GM18868 (cell line): ENCODE data around the gene PLK4.
"Not testable (repeated sequence)": the region's sequence is repeated elsewhere in the genome, so short reads cannot be mapped to it uniquely, and the experiment has no call there.

Experiments
- ATAC-seq: cut with Tn5 transposase; IDR thresholded peaks from one replicate; pipeline ENCODE4 v1.9.1; 2021; ENCODE audit warnings: mild to moderate bottlenecking, moderate library complexity; ENCODE audit not compliant: unreplicated experiment

The PLK4 gene

DNA sequence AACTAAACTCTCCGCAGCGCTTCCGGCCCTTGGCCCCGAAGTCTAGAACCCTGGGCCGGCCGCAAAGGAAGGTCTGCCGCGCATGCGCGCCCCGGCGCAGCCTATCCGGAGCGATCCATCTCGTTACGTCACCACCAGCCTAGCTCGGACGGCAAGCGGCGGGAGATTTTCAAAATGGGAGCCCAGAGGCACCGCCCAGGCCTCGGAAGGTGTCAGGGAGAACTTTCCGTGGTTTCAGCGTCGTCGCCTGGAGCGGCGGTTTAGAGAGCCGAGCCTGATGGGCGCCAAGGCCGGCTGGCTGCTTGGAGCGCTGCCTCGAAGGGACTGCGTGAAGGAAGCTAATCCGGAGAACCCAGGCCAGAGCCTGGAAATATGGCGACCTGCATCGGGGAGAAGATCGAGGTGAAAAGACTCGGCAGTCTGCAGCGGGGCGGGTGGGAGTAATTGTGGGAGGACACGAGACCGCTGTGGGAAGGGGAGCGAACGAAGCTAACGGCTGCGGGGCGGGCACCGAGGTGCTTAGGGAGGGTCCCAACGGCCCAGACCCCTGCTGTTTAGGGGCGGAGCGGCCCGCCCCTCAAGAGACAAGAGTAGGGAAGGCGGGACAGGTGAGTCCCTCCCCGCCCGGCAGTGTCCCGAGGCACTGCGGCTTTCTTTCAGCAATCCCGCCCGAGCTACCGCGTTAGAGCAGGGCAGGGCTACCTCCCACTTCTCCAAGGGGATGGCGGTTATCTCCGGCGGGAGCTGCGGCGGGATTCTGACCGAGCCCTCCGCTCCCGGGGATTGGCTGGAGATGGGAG is at the start of gene PLK4:
Gene PLK4, plus strand, starts transcription at position 131 of the 800 bp plus-strand sequence. Its CDS starts 242 bp downstream, at position 373.
- ATAC-seq: peak; percentile 90

DNA sequence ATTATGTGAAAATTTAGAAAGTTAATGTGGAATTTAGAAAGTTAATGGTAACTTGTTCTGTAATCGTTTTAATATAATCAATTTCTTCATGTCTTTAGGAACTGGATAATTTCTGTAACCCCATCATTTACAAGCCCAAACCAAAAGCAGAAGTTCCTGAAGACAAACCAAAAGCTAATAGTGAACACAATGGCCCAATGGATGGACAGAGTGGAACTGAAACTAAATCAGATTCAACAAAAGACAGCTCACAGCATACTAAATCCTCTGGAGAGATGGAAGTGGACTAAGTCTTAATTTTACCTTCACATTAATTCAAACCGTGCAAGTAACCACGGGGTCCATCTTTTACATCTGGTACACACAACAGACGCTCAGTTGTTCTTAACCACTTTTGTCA is 48.1 kb upstream of the PLK4 start:
- peak; percentile 76 for ATAC-seq

DNA sequence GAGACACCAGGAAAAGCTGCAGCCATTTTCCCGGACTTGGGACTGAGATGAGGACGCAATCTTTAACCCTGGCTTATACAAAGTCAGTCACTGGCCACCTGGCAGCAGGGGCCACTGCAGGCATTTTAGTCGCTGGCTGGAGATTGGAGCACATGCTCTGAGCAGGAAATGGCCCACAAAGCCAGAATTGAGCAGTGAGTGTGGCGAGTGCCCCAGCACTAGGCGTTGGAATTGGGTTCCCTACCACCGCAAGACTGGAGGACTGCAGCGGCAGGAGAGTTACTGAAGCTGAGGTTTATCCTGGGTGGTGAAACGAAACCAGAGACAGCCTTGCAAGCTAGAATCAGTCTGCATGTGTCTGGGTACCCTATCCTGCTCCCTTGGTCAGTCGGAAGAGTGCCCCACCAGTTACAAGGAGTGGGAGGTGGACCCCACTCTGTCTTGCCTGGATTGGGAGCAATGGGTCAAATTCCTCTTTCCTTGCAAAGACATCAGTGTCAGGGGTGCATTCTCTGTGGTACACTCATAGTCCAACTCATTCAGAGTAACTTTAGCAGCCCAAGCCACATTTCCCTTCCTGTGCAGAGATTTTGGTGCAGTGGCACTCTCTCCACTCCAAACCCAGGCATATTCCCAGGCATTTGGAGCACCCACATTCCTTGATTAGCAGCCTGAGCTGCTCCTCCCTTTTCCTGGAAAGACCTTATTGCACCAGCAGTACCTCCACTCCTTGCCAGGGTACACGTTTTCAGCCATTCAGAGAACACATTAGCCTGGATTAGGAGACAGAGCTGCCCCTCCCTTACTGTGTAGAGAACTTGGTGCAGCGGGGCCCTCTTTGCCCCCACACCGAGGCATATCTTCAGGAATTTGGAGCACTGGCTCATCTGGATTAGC is 36.7 kb upstream of the PLK4 start:
- ATAC-seq: no peak

DNA sequence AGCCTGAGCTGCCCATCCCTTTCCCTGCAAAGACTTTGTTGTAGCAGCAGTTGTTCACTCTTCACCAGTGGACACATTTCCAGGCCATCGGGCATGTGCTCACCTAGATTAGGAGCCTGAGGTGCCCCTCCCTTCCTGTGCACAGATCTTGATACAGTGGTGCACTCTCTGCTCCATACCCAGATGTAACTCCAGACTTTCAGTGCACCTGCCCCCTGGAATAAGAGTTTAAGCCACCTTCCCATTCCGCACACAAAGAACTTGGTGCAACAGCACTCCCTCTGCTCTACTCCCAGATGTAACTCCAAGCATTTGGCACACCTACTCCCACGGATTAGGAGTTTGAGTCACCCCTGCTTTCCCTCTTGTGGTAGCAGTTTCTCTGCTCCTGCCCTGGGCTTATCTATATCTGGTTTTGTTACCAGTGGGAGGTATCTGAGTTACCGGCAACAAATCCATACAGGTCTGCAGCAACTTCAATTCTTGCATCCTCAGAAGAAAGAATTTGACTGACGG is 36.0 kb upstream of the PLK4 start:
- ATAC-seq: no peak

DNA sequence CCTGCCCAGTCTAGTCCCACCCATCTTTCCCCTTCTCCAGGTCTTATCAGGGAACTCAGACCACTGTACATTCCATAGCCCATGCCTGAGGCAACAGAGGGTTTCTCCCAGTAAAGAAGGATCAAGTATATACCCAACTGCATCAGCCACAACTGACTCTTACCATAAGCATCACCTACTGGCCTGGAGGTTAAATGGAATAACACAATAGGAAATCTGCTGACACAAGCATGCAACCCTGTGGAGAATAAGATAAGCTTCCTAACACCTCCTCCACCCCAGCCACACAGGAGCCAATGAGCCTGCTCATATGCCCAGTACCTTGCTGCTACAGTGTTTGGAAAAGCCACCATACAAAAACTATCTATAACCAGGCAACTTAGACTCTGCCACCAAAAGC is 34.6 kb upstream of the PLK4 start:
- ATAC-seq: no peak

DNA sequence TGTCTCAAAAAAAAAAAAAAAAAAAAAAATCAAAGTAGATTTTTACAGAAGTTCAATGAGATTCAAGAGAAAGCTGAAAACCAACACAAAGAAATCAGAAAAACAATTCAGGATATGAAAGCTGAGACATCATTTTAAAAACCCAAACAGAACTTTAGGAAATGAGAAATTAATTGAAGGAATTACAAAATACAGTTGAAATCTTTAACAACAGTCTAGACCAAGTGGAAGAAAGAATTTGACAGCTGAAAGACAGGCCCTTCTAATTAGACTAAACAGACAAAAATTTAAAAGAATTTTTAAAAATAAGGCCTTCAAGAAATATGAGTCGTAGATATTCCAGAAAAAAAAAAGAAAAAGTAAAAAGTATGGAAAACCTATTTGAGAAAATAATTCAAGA is 33.9 kb upstream of the PLK4 start:
- ATAC-seq: no peak

DNA sequence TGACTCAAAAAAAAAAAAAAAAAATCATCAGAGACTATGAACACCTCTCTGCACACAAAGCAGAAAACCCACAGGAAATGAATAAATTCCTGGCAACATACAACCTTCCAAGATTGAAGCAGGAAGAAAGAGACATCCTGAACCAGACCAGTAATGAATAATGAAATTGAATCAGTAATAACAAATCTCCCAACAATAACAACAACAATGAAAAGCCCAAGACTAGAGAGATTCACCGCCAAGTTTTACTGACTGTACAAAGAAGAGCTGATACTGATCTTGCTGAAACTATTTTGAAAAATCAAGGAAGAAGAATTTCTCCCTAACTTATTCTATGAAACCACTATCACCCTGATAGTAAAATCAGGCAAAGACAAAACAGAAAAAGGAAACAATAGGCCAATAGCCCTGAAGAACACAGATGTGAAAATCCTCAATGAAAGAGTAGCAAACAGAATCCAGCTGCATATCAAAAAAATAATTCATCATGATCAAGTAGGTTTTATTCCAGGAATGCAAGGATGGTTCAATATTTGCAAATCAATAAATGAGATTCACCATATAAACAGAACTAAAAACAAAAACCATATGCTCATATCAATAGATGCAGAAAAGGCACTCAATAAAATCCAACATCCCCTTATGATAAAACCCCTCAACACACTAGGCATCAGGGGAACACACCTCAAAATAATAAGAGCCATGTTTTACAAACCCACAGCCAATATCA is 31.0 kb upstream of the PLK4 start:
- no peak for ATAC-seq

DNA sequence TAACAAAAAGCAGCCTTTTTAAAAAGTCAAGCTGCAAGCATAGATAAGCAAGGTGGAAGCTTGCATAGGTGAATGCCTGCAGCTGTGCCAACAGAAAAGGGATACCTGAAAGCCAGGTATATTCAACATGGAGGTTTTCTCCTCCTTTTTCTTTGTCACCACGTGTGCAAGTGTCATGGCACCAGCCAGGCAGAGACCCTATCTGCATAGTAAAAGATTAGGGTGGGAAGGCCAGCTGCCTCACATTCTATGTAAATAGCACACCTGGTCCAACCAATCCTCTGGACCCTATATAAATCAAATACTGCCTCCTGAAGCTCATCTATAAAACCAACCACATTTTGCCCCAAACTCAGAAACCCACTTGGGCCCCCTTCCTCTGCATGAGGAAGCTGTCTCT is 28.0 kb upstream of the PLK4 start:
- no peak for ATAC-seq

DNA sequence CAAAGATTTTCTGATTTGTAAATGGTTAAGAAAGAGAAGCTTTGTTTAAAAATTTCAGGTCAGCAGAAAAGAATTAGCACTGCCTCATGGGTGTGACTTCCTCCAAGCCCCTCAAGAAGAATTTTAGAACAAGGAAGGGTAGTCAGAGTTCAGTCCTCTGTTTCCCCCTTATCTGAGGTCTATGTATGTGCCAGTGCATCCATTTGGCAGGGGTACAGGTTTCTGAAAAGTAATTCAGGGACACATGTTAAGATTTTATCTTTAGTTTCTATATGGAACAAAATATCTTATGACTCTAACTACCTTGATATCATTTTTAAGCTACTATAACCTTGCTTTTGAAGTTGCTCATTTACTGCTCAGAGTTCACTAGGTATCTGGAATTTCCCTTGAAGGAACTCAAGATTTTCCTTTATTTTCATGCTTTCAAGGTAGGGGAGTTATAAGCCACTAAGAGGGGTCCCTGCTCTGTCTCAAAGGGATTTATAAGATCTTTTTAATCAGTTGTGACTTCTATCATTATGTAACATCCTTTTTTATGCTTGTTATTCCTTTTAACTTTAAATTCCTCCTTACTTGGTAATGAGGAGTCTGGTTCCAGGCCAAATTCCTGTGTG is 24.4 kb upstream of the PLK4 start:
- ATAC-seq: peak; percentile 26

DNA sequence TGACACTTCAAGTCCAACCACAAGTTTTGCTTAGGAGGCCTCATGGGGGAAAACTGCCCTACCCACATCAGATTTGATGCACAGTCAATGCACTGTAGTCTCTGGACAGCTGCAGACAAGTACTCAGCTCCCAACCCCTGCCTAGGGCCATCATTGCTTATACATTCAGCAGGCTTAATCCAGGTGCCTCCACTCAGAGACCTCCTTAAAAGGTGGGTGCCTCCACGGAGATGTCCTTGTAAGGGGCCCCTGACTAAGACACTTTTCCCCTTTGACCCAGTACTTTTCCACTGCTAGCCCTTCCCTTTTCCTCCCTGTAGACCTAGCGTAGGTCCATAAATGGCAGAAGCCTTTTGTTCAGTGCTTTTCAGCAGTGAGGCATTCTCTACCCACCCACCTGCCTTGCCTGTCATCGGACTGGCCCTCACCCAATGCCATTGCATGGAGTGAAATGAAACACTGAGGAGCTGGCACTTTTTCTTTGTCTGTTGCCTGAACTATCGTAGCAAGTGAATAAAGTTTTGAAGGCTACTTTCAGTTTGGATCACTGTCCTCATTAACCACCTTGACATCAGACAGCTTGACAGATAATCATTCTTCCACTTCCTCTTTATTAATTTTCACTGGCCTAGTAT is 23.8 kb upstream of the PLK4 start:
- peak; percentile 88 for ATAC-seq

DNA sequence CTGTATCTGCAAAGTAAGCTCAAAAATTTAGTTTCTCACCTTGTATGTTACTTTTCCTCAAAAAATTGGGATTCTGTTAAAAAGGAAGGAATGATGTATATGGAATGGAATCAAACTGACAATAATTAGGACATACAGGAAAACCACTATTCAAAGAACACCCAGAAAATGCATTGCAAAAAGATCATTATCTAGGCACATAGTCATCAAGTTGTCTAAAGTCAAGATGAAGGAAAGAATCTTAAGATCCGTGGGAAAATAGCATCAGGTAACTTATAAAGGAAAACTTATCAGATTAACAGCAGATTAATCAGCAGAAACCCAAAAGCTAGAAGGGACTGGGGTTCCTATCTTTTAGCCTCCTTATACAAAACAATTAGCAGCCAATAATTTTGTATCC is 23.1 kb upstream of the PLK4 start:
- no peak for ATAC-seq

DNA sequence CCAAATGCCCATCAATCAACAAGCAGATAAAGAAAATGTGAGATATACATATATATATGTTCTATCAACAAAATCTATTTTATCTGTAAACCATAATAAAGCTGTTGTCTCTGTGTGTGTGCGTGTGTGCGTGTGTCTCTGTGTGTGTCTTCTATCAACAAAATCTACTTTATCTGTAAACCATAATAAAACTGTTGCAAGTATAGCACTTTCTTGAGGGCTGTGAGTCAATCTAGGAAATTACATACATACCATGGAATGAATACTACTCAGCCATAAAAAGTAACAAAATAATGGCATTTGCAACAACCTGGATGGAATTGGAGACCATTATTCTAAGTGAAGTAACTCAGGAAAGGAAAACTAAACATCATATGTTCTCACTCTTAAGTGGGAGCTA is 12.5 kb upstream of the PLK4 start:
- no peak for ATAC-seq

DNA sequence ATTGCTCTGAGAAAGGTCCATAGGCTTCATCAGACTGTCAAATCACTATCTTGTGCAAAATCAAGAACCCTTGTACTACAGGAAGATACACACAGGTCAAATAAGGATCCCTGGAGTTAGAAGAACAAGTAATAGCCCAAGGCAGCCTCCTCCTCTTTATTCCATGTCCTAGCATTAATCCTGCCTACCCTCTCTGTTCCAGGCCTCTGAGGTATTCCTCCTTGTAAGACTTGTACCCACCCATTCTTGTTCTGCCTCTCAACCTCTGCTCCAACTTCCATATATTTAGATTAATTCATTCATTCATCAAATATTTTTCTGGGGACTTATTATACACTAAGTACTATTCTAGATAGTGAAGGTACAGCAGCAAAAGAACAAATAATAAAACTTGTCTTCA is 10.4 kb upstream of the PLK4 start:
- no peak for ATAC-seq

DNA sequence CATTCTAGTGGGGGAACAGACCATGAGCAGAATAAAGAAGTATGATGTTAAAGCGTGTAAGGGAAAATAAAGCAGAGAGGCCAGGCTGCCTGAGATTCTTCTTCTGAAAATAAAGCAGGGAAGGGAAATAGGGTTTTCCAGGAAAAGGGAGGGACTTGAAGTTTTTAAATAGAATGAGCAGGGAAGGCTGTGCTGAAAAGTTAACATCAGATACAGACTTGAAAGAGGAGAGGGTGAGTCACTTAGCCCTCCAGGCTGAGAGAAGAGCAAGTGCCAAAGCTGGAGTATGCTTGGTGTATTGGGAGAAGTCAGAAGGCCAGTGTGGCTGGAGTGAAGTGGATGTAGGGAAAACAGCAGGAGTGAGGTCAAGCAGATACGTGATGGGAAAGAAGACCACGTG is 10.0 kb upstream of the PLK4 start:
- ATAC-seq: no peak

DNA sequence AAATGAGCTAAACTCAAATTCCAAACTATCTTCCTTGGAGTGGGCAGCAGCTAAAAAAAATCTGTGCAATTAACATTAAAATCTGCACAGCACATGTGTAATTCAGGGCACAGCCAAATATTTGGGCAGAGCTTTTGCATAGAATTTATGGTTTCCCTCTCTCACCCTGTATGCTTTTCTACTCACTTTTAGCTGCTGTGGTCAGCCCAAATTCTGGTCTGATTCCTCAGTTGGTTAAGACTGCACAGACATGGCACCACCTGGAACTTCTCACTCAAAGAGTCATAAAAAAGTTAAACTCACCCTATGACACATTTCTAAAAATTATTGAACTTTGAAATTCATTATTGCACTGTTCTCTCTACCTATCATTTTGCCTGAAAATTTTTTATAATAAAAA is 4.9 kb upstream of the PLK4 start:
- no peak for ATAC-seq

DNA sequence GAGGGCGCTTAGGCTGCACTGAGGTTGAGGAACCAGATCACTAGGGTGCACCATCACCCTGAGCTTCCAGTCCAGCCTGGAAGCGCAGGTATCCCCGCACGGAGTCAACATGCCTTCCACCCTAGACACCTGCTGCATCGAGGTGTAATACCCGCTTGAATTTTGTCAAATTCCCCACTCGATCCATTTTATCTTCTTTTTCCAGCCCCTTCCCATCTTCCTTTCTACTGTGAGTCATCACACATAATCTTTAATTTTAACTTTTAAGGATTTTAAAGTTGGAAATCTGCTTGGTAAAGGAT is 821 bp downstream of the PLK4 start:
- ATAC-seq: peak; percentile 42

DNA sequence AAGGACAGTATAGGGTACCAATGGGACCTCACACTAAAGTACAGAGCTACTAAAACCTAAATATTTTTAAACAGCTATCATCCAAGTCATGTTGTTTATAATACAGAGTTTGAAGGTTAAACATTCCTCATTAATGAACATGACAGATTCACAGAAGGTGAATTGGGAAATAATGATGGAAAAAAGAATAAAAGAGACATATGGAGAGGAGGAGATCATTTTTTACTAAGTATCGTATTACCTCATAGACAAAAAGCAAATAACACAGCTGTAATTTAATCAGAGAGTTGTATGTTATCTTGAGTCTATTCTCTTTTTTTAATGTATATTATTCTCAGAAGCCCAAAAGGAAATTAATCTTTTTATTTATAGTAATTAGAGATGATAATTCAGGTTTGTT is 7.9 kb downstream of the PLK4 start:
- ATAC-seq: no peak

DNA sequence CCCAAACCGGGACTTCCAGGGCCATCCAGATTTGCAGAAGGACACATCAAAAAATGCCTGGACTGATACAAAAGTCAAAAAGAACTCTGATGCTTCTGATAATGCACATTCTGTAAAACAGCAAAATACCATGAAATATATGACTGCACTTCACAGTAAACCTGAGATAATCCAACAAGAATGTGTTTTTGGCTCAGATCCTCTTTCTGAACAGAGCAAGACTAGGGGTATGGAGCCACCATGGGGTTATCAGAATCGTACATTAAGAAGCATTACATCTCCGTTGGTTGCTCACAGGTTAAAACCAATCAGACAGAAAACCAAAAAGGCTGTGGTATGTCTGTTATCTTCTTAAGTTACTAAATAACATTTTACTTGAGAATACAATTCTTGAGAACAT is 9.2 kb downstream of the PLK4 start:
- no peak for ATAC-seq

DNA sequence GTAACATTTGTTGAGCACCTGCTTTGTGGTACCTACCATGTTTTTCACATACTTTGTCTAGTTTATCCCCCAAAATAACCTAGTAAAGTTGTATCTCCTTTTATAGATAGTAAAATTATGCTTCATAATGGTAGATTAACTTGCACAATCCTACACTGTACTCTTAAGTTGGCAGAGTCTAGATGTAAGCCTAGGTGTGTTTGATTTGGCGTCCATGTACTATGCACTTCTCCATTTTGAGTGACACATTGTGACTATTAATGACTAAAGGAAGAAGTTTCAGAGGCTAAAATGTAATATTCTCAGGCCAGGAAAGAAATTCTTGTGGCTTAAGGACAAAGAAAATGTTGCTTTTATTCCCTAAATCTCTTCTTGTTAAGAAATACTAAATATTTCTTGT is 15.4 kb downstream of the PLK4 start:
- ATAC-seq: no peak

DNA sequence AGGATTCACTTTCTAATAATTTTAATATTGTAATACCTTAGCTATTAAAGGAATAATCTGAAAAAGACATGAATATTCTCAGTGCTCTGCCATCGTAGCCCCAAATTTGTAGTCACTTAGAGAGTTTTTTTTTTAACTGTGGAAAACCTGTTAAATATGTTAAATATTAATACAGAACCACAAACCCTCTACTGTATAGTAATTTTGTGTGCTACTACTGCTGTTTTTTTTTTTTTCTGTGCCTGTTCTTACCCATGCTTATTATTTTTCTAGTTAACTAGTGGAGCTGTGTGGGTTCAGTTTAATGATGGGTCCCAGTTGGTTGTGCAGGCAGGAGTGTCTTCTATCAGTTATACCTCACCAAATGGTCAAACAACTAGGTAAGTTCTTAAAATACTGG is 15.8 kb downstream of the PLK4 start:
- ATAC-seq: no peak

DNA sequence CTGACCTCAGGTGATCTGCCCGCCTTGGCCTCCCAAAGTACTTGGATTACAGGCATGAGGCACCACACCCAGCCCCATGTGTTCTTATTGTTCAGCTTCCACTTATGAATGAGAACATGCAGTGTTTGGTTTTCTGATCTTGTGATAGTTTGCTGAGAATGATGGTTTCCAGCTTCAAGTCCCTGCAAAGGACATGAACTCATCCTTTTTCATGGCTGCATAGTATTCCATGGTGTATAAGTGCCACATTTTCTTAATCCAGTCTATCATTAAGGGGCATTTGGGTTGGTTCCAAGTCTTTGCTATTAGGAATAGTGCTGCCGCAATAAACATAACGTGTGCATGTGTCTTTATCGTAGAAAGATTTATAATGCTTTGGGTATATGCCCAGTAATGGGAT is 19.0 kb downstream of the PLK4 start:
- not testable (repeated sequence) for ATAC-seq
